ENCODE measurements around the gene SYVN1. TPM values are rescaled to one million over a fixed set of nuclear protein-coding genes. Genes with fewer than 3 reads are reported as not detected.
"Not testable (repeated sequence)": the region's sequence is repeated elsewhere in the genome, so short reads cannot be mapped to it uniquely, and the experiment has no call there.

Gene SYVN1
- total RNA-seq, 1 donor: 11.9 TPM

- H3K4me3 ChIP-seq (ENCODE audit: insufficient read depth, low read length): no peak overlapping the region
- H3K79me2 ChIP-seq (ENCODE audit: insufficient read depth, low read length): no peaks in the 10 kb centered on the region
- no peaks in the 10 kb centered on the region for H3K27me3 ChIP-seq (ENCODE audit: insufficient read depth, low read length)
- no peak overlapping the region for H3K4me2 ChIP-seq (ENCODE audit: insufficient read depth, low read length)
- no peaks in the 10 kb centered on the region for H3K9me3 ChIP-seq (ENCODE audit: low read depth, low read length)
- TF ChIP-seq CTCF (IDR thresholded peaks at IDR 0.05; ENCODE audit: extremely low read depth, low read depth, low read length): no peak
- H2AFZ ChIP-seq (ENCODE audit: low read length): no peak overlapping the region
- no peaks in the 10 kb centered on the region for H3K36me3 ChIP-seq (ENCODE audit: insufficient read depth, low read length)
- H3K4me1 ChIP-seq (ENCODE audit: insufficient read depth, low read length): peaks cover 21% of the 10 kb centered on the region
- no peak for DNase-seq (ENCODE audit: insufficient read length, low spot score, missing footprints)
- H4K20me1 ChIP-seq (ENCODE audit: insufficient read depth, low read length): no peaks in the 10 kb centered on the region
- no peak overlapping the region for H3K27ac ChIP-seq (ENCODE audit: low read depth, low read length)
Measured at GRCh38 chr11:65151331-65151899, 17.1 kb upstream of the SYVN1 start.

- H3K4me2 ChIP-seq (ENCODE audit: insufficient read depth, low read length): peak overlapping the region; percentile 68
- DNase-seq (ENCODE audit: insufficient read length, low spot score, missing footprints): peak; percentile 87
- H3K27ac ChIP-seq (ENCODE audit: low read depth, low read length): peak overlapping the region; percentile 47
- H4K20me1 ChIP-seq (ENCODE audit: insufficient read depth, low read length): no peaks in the 10 kb centered on the region
- H3K4me3 ChIP-seq (ENCODE audit: insufficient read depth, low read length): peak overlapping the region; percentile 34
- no peaks in the 10 kb centered on the region for H3K9me3 ChIP-seq (ENCODE audit: low read depth, low read length)
- H3K36me3 ChIP-seq (ENCODE audit: insufficient read depth, low read length): no peaks in the 10 kb centered on the region
- H3K27me3 ChIP-seq (ENCODE audit: insufficient read depth, low read length): peaks cover under 1% of the 10 kb centered on the region
- H3K79me2 ChIP-seq (ENCODE audit: insufficient read depth, low read length): no peaks in the 10 kb centered on the region
- peaks cover 21% of the 10 kb centered on the region for H3K4me1 ChIP-seq (ENCODE audit: insufficient read depth, low read length)
- peak overlapping the region; percentile 60 for H2AFZ ChIP-seq (ENCODE audit: low read length)
- TF ChIP-seq CTCF (IDR thresholded peaks at IDR 0.05; ENCODE audit: extremely low read depth, low read depth, low read length): no peak
Measured at GRCh38 chr11:65150509-65151299, 16.4 kb upstream of the SYVN1 start.

GRCh38 chr11:65150131-65150508 is 15.8 kb upstream of the SYVN1 start:
- peak overlapping the region; percentile 47 for H3K27ac ChIP-seq (ENCODE audit: low read depth, low read length)
- H3K9me3 ChIP-seq (ENCODE audit: low read depth, low read length); H2AFZ ChIP-seq (ENCODE audit: low read length); H3K36me3 ChIP-seq (ENCODE audit: insufficient read depth, low read length); DNase-seq (ENCODE audit: insufficient read length, low spot score, missing footprints); H3K79me2 ChIP-seq (ENCODE audit: insufficient read depth, low read length); H3K27me3 ChIP-seq (ENCODE audit: insufficient read depth, low read length); H4K20me1 ChIP-seq (ENCODE audit: insufficient read depth, low read length): not testable (repeated sequence)
- peak overlapping the region; percentile 68 for H3K4me2 ChIP-seq (ENCODE audit: insufficient read depth, low read length)
- peak overlapping the region; percentile 13 for H3K4me3 ChIP-seq (ENCODE audit: insufficient read depth, low read length)
- peaks cover 21% of the 10 kb centered on the region for H3K4me1 ChIP-seq (ENCODE audit: insufficient read depth, low read length)

- Histone ChIP-seq H3K27ac (ENCODE audit: low read depth, low read length) (no peak overlapping the region), H3K36me3 (ENCODE audit: insufficient read depth, low read length) (no peaks in the 10 kb centered on the region), H2AFZ (ENCODE audit: low read length) (no peak overlapping the region)
Measured at GRCh38 chr11:65148657-65149056, 14.3 kb upstream of the SYVN1 start.

More at GRCh38 chr11:65148657-65149056, 14.3 kb upstream of the SYVN1 start:
- no peak overlapping the region for H3K4me3 ChIP-seq (ENCODE audit: insufficient read depth, low read length)
- H4K20me1 ChIP-seq (ENCODE audit: insufficient read depth, low read length): no peaks in the 10 kb centered on the region
- no peak overlapping the region for H3K4me2 ChIP-seq (ENCODE audit: insufficient read depth, low read length)
- DNase-seq (ENCODE audit: insufficient read length, low spot score, missing footprints): no peak
- TF ChIP-seq CTCF (IDR thresholded peaks at IDR 0.05; ENCODE audit: extremely low read depth, low read depth, low read length): no peak
- no peaks in the 10 kb centered on the region for H3K79me2 ChIP-seq (ENCODE audit: insufficient read depth, low read length)
- peaks cover 21% of the 10 kb centered on the region for H3K4me1 ChIP-seq (ENCODE audit: insufficient read depth, low read length)
- H3K27me3 ChIP-seq (ENCODE audit: insufficient read depth, low read length): peaks cover 11% of the 10 kb centered on the region
- no peaks in the 10 kb centered on the region for H3K9me3 ChIP-seq (ENCODE audit: low read depth, low read length)
